Stimulated activated CD8-positive, alpha-beta memory T cell treated with anti-CD3 and anti-CD28 coated beads, Interleukin-12 subunit alpha, Interleukin-12 subunit beta, amount 100 ng/mL, for 24 hours (primary cell): ENCODE results near the gene TMEM135.
A peak's percentile ranks its signal among the peaks of the same experiment; 100 is the strongest.

Source experiments
- DNase-seq: peaks from one replicate; pipeline ENCODE4 v3.0.0-alpha.2; 2020; ENCODE audit errors: extremely low read depth

Gene TMEM135

DNA sequence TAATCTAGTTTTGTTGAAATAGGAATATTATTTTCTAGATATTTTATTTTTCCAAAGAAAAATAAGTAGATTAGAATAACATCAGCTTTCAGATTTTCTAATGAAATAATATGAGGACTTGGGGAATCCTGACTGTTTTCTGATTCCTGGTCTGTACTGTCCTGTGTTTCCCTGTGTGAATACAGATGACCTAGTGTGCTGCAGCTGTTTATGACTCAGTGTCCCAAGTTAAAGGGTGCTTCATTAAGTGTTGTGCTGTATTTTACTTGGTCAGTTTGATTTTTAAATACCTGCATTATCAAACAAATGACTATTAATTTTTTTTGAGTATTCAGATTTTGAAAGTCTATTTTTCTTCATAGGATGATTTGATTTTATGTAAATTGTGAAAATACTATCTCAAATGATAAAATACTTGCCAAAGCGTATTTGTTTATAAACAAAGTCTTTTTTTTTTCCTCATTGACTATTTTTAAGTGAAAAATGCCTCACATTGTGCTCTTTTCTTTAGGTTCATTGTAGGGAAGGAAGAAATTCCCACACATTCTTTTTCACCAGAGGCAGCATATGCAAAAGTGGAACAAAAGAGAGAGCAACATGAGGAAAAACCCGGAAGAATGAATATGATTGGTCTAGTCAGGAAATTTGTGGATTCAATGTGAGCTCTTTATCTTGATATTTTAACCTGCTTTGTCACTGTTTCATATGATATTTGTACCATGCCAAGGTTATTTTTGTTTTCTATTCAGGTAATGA lies 264.2 kb downstream of the TMEM135 start:
- DNase-seq = no peak

DNA sequence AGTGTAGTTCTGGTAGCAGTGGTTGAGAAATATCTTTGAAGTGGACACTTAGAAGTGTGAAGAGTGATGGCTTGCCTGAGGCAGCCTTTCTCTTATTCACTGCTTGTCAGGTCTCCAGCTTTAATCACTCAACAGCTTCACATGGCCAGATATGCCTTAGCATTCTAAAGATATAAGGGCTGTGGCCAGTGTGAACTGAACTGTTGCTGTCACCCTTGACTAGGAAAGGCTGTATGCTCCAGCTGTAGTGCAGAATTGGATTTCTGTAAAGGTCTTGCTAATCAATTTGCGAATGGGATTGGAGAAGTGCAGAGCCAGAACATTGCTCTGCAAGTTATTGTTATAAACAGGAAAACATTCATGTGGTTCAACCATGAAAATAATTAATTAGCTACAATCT lies 266.7 kb downstream of the TMEM135 start:
- DNase-seq = no peak

DNA sequence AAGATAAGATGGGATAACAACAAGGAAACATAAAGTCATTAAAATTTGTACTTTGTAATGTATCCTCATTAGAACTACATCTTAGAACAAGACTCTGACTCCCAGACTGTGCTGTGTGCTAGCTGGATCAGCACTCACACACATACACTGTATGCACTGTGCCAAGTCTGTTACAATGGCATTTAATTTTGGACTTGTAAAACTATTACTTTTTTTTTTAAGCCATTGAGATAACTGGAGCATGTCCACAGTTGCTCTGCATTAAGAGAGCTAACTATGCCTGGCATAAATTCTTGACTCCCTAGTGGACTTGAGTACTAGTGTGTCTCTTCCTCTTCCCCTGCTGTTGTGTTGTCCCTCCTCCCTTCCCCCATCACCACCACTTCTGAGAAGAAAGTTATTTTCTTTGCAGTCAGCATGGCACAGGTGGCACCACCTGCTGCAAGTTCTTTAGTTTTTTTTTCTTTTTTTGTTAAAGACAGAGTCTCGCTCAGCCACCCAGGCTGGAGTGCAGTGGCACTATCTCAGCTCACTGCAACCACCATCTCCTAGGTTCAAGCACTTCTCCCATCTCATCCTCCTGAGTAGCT lies 268.6 kb downstream of the TMEM135 start:
- DNase-seq = no peak

DNA sequence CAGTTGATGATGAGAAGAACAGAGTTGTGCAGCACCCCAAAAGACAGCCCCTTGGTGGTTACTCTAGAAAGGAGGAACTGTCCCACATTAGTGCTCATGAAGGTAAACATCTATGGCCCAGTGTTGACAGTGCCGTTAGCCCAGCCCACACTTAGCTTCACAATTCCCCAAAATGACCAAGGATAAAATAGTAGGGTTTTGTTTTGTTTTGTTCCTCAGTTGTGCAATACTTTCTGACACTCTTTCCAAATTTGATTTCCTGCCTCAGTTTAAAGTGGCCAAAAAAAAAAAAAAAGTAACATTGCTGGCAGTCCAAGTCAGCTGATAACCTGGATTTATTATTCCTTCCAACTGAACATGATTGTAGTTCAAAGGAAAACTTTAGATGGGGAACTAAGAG lies 269.4 kb downstream of the TMEM135 start:
- no peak for DNase-seq

DNA sequence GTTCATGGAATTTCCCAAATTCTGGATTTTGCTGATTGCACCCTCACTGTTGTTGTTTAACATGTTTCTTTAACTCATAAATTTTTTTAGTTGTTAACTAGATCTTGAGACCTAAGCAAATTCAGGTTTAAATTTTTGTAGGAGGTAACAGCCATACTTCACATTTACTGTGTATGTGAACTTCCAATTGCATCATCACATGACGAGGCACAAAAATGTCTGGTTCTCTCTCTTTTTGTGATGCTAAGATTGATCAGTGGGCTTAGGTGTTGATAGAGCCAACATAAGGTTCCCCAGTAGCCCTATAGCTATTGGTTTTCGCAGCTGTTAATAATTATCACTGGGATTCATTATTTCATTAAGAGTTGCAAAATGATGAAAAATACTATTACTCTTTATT lies 277.5 kb downstream of the TMEM135 start:
- no peak for DNase-seq

DNA sequence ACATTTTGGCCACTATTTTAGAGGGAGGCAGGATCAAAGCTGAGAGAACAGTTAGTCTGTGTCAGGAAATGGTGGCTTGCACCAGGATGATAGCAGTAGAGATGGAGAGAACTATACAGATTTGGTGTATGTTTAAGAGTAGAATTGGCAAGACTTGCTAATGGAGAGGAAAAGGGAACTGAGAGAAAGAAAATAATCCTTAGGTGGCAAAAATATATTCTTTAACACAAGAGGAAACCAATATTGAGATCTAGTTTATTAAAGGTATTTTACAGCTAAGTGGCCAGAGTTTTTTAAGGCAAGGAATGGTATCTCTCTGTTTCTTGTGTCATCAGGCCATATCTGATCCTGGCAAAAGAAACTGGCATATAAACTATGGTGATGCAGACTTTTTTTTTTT lies 278.8 kb downstream of the TMEM135 start:
- DNase-seq = no peak

DNA sequence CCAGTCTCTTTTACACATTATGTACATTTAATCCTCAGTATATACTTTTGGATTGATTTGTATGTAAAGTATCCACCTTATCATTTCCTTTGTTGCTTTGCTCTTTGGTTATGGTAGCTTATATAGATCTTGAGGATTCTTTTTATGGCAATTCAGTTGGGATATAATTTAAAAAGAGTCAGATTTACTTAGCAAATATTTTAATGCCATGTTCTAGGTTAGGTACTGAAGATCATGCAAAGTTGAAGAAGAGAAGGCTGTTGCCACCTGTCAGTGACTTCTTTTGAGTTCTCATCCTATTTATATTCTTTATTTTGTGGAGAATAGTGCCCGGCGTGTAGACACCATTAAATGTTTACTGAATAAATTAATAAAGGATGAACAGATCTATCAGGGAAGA lies 279.7 kb downstream of the TMEM135 start:
- DNase-seq = no peak

DNA sequence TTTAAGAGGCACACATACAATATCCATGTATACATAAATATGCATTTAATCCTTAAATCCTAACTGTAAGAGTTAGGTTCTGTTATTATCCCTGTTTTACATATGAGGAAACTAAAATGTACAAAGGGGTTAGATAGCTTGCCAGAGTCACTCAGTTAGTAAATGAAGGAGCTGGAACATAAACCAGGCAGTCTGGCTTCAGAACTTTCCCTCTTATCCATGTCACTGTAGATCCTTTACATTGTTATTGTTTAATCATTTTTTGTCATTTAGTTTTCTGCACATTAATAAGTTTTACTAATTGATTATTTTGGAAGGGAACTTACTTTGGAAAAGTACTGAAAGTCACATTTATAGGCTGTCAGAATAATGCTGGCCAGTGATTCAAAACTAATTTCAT lies 282.4 kb downstream of the TMEM135 start:
- DNase-seq = no peak

DNA sequence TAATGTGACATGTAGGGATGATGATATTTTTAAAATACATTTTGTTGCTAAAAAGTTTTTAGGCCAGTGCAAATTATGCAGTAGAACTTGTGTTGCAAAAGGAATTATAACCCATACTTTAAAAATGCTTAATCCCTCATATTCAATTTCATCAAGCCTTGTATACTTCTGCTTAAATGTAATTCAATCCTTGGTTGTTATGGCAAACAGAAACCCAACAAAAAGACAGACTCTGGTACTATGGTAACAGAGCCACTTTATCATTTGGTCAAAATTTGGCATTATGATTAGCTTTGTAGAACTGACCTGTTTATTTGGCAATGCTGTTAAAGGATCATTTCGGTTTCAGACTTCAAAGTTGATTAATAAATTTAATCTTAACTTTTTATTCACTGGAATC lies 284.8 kb downstream of the TMEM135 start:
- no peak for DNase-seq

DNA sequence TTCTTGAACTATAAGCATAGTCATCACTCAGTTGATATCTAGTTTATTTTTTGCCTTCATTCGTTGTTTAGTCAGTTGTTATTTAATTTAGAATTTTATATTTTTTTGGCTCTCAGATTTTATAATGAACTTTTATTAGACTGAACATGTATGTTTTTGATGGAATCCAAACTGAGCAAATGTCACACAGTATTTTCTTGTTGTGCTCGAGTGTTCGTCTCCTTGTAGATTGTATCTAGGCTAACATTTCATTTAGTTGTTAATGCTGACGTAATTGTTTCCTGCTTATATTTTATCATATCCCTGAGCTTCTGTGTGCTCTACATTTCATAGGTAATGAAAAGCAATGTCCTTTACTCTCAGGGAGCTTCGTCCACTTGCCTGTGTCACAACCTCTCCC lies 286.2 kb downstream of the TMEM135 start:
- DNase-seq = no peak

DNA sequence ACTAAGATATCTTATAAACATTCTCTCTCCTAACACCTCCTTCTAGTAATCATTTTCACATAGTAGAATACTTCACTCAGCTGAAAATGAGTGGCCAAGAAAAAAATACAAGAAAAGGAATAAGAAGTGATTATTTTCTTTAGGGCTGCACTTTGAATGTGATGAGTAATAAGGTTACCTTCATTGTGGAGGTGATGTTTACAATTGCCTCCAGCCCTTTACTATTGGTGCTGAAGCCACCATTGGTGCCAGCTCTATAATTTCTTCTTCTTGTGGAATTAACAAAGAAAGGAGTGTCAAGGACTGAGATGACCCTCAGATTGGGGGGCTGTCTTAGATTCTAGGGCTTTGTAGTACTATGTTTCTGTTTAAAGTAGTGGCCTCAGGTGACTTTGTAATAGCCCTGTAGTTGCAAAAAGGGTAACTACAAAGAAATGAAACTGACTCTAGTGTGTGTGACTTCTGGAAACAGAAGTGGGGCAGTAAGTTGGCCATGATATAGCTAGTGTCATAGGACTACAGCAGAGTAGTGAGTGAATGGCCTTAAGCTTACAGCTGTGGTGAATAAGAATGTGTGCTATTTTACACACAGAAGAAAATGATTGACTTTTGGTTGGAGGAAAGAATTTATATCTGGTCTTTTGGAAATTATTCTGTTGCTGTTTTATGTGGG lies 287.2 kb downstream of the TMEM135 start:
- no peak for DNase-seq

DNA sequence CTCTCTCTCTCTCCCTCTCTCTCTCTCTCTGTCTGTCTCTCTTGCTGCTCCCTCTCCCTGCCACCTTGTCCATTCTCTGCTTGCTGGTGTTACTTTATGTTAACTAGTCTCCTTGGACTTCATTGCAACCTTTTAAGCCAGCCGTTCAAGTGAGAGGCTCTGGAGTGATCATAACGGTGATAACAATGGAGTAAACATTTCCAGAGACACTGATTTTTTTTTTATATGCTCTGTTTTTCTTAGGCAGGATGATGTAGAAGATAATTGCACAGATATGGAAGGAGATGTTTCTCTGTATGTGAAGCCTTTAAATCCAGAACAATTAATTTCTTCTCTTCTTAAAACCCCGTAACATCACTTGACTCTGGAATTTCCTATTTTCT lies 287.7 kb downstream of the TMEM135 start:
- DNase-seq = no peak

DNA sequence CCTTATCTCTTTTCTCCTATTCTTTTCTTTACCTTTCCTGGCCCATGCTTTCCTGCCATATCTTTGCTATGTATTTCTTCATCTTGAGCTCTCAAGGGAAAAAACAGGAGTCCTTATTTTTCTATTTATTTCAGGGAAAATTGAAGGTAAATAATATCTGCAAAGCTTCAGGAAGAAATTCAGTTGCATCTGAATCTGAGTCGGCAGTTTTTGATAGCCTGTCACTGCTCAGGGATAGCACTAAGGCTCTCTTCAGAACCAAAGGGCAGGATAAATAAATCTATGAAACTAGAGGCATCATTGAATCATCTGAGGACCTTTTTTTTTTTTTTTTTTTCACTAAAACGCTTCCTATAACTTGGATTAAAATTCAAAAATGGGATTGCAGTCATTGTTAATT lies 288.9 kb downstream of the TMEM135 start:
- DNase-seq = no peak

DNA sequence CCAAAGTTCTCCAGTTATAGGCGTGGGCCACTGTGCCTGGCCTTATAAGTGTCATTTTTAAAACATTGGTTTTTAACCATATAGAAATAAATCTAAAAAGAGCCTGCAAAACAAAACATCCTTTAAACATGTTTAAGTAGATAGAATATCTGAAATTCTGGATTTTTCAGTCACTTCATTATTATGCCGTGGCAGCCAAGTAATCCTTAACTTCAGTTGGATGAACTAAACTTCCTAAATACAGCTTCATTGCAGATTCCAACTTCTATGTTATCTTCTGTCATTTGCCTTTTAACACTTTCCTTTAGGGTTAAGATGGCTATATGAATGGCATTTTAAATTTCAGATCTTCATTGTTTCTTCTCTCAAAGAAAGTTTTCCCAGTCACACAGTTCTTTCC lies 291.4 kb downstream of the TMEM135 start:
- DNase-seq = no peak

DNA sequence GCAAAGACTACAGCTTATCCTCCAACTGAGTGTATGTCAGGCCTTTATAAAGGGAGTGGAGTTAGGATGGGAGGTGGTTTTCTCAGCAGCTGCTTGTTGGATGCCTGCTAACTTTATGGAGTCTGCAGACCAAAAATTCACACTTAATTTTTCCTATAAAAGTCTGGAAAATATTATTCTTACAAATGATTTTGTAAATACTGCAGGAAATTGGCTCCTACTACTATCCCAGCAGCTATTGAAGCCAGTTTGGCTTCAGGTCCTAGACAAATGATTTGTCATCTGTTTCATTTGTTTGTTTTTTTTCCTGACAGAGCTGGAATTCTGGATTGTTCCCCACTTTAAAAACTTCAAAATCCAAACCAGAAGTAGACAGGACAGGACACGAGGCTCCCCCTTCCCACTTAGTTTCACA lies 292.5 kb downstream of the TMEM135 start:
- DNase-seq = no peak

DNA sequence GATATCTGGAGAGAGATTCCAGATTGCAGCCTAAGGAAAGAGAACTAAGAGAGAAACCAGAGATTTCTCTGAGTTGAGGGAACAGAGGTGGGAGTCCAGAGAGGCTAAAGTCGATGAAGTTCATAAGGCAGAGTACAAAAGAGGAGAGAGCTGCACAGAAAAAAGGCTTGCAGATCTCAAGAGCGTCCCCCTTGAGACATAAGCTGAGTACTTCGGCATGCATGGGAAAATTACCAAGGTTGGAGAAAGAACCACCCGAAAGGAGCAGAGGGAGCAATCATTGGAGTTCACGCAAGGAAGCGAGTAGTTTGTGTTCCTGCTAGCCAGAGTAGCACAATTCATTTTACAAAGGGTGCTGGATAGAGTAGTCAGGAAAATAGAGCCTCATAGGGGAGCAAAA lies 293.5 kb downstream of the TMEM135 start:
- no peak for DNase-seq

DNA sequence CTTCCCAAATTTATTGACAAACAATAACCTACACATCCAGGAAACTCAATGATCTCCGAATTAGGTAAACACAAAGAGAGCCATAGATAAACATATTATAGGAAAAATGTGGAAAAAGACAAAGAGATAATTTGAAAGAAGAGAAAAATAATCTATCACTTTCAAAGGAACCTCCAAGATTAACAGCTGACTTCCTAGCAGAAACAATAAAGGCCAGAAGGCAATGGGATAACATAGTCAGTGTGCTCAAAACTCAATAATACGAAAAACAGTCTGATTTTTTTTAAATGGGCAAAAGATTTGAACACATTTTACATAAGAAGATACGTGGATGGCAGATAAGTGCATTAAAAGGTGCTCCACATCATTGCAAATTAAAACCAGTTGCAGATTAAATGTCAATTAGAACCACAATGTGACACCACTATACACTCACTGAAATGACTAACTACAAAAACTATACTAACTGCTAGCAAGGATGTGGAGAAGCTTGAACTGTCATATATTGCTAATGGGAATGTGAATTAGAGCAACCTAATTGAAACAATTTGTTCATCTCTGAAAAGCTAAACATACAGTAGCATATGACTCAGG lies 300.4 kb downstream of the TMEM135 start:
- DNase-seq = no peak

DNA sequence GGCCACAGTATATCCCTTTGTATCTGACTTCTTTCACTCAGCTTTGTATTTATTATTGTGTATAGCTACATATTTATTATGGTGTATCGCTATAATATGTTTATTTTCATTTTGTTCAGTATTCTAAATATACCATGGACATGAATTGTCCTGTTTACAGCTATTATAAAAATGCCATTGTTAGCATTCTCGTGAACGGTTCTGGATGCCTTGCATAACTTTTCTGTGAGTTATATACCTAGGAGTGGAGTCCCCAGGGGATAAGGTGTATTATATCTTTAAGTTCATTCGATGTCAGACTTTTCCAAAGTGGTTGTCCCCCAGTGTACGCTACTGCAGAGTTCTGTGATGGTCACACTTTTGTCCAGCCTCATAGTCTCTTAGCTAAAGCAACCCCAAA lies 301.7 kb downstream of the TMEM135 start:
- no peak for DNase-seq

DNA sequence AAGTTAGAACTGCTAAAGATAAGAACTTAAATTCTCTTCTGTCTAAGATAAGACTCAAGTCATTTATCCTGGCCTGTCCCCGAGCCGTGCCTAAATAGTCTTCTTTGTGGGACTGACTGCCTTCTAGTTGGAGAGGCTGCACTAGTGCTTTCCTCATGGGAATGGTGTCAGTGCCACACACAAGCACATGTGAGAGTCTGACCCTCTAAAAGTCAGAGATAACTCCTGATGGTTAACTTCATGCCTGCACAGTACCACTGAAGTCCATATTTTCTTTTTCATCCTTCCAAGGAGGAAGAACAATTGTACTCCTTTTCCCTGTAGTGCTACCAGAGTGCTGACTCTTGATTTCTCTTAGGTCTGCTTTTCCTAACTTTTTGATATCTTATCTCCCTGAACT lies 309.7 kb downstream of the TMEM135 start:
- DNase-seq = no peak

DNA sequence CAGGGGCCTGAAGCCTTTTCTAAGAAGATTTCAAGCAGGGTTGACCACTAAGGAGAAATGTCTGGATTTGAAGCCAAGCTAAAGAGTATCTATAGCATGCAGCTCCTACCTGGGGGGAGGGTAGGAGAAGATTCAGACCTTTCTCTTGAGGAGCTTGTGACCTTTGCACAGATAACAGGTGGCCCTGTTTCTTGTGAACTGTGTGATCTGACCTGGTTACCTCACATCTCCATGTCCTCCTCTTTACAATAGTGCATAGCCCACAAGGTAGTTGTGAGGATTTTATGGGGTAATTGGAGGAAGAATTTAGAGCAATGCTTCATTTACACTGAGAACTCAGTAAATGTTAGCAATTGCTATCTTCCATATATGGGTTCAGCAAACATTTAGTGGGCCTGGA lies 310.1 kb downstream of the TMEM135 start:
- DNase-seq = no peak

DNA sequence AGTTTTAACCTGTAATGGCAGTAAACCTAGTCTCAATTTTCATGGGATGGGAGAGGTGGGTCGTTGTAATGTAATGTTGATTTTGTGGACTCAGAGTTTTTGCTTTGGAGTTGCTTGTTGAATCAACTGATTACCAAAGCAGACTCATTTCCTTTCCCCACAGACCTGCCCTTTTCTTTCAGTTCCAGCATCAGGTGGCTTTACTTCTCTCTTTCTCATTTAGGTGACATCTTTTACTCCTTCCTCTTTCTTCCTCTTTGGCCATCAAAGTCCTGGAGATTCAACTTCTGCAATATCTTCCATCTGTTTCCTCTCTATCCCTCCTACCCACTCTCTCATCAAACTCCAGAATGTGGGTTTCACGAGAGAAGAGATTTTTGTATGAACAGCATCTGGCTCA lies 313.9 kb downstream of the TMEM135 start:
- no peak for DNase-seq

DNA sequence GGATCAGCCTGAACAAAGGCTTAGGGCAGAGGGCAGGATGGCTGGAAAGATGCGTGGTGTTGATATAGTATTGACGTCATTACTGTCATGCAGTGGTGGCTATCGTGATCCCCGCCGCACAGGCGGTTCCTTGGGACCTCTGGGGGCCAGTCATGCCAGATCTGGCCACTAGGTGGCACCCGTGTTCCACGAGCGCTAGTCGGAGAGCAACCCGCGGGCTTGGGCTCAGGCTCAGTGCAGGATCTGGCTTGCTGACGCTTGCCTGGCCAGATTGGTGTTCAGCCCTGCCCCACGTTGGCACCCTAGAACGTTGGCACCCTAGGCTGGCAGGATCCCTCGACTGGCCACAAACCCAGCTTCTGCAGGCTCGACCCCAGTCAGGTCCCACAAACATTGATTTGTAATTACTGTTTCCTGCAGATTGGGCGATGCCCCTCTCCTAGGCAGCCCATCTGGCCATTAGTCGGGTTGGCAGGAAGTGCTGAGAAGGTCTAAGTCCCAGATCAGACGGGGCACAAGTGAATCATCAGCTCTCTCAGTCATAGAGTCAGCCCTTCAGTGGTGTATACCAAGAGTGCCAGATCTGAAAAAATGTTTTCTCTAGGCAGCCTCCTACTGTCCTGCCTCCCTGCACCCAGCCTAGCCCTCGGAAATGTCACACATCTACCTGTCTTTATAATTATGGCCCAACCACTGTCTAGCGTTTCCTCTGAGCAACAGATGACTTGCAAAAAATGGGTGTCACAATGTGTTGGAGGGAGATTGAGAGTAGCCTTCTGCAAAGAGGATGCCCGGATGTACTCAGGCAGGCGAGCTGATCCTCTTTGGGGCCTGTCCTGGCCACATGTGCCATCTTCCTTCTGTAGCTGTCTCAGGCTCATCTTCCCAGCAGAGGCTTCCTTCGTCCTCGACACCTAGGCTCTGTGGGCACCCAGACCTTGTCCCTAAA lies 315.3 kb downstream of the TMEM135 start:
- peak; percentile 55 for DNase-seq
